ENCODE data around the gene MED13L. TPM values are rescaled to one million over a fixed set of nuclear protein-coding genes. Genes with fewer than 3 reads are reported as not detected.

MED13L gene
- total RNA-seq, 2 donors from 2014 or later, result 121 to 142 TPM

DNA sequence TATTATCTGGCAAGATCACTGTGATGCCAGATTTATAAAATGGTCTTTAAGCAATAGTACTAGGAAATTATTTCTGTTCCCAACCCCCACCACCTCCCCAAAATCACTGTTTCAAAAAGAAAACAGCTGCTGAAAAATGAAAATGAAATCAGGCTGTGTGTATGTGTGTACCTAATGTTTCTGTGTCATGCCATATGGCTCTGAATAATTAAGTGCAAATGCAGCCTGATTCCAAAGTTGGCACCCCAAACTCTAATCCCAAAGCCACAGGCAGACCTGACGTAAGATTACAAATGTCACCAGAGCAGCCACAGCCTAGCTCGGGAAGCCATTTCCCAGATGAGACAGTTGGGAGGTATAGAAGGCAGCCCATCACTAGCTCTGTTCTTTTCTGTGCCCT lies 175.5 kb downstream of the MED13L start:
- DNase-seq (ENCODE audit: low spot score) (no peak), ATAC-seq (no peak)
- H3K27ac Mint-ChIP-seq, result peak overlapping the region in 1 of 2 donors; percentile 81
- no peak overlapping the region for H3K4me3 Mint-ChIP-seq
- peaks cover 7% of the 10 kb centered on the region for H3K36me3 Mint-ChIP-seq
- peaks cover 2% of the 10 kb centered on the region for H3K9me3 Mint-ChIP-seq
- H3K4me1 Mint-ChIP-seq (ENCODE audit: low read depth in 2 of 2), result peaks cover 37 to 38% of the 10 kb centered on the region in 2 donors
- H3K27me3 Mint-ChIP-seq, result no peaks in the 10 kb centered on the region

- Mint-ChIP-seq H3K27ac (peak overlapping the region; percentile 6 to 68), H3K4me1 (ENCODE audit: low read depth in 2 of 2) (peaks cover 28 to 31% of the 10 kb centered on the region in 2 donors), H3K4me3 (no peak overlapping the region), H3K9me3 (peaks cover 2% of the 10 kb centered on the region), H3K36me3 (no peaks in the 10 kb centered on the region), H3K27me3 (no peaks in the 10 kb centered on the region)
- no peak for DNase-seq (ENCODE audit: low spot score)
- no peak for ATAC-seq
These were observed 177.7 kb downstream of the MED13L start for GRCh38 chr12:116099652-116100432.

DNA sequence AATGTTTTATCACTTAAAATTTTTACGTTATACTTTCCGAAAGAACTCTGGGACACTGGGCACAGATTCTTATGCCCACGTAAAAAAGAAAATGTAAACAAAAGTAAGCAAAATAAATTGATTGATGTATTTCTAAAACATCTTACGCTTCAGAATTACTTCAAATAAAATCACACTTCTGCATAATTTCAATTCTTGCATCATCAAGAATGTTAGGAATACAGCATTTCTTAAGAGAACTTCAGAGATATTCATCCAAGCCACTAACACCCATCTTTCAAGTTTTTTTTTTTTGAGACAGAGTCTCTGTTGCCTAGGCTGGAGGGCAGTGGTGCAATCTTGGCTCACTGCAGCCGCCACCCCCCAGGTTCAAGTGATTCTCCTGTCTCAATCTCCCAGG lies 180.6 kb downstream of the MED13L start:
- Mint-ChIP-seq H3K4me3 (no peak overlapping the region), H3K36me3 (peaks cover 5% of the 10 kb centered on the region), H3K27me3 (no peaks in the 10 kb centered on the region), H3K27ac (no peak overlapping the region), H3K4me1 (ENCODE audit: low read depth in 2 of 2) (peaks cover 26 to 35% of the 10 kb centered on the region in 2 donors), H3K9me3 (peaks cover 2% of the 10 kb centered on the region)
- DNase-seq (ENCODE audit: low spot score), result no peak
- ATAC-seq, result no peak

- DNase-seq (ENCODE audit: low spot score) (no peak), ATAC-seq (no peak)
- Mint-ChIP-seq H3K27me3 (no peaks in the 10 kb centered on the region), H3K36me3 (peaks cover 18% of the 10 kb centered on the region), H3K27ac (peak overlapping the region in 1 of 2 donors; percentile 73), H3K9me3 (peaks cover 5% of the 10 kb centered on the region), H3K4me1 (ENCODE audit: low read depth in 2 of 2) (peaks cover 28 to 42% of the 10 kb centered on the region in 2 donors), H3K4me3 (no peak overlapping the region)
These were observed 183.0 kb downstream of the MED13L start for GRCh38 chr12:116094475-116094874.

GRCh38 chr12:116093915-116094314 lies 183.6 kb downstream of the MED13L start:
- H3K27ac Mint-ChIP-seq, result peak overlapping the region in 1 of 2 donors; percentile 73
- H3K36me3 Mint-ChIP-seq, result peaks cover 18% of the 10 kb centered on the region
- H3K4me1 Mint-ChIP-seq (ENCODE audit: low read depth in 2 of 2), result peaks cover 30 to 40% of the 10 kb centered on the region in 2 donors
- peaks cover 5% of the 10 kb centered on the region for H3K9me3 Mint-ChIP-seq
- ATAC-seq (no peak), DNase-seq (ENCODE audit: low spot score) (no peak)
- H3K4me3 Mint-ChIP-seq, result no peak overlapping the region
- no peaks in the 10 kb centered on the region for H3K27me3 Mint-ChIP-seq

DNA sequence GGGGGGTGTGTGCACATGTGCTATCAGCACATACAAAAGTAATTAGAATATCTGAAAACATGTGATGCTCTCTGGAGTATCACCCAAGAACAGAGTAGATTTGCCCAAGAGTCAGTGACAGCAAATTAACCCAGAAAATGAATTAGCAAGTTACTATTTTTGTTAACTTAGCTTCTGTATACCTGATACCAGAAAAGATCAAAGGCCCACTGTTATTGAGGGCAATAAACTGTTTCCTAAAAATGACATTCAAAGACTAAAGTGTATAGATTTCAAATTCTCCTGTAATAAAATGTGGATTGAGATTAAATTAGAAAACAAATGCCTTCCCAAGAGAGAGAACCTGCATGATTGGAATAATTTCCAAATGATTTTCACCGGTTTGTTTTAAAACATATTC lies 184.7 kb downstream of the MED13L start:
- no peaks in the 10 kb centered on the region for H3K27me3 Mint-ChIP-seq
- H3K27ac Mint-ChIP-seq, result peak overlapping the region; percentile 60 to 87
- ATAC-seq (no peak), DNase-seq (ENCODE audit: low spot score) (no peak)
- peaks cover 40 to 49% of the 10 kb centered on the region in 2 donors for H3K4me1 Mint-ChIP-seq (ENCODE audit: low read depth in 2 of 2)
- H3K4me3 Mint-ChIP-seq, result no peak overlapping the region
- peaks cover 24% of the 10 kb centered on the region for H3K36me3 Mint-ChIP-seq
- H3K9me3 Mint-ChIP-seq, result peaks cover 5% of the 10 kb centered on the region

DNA sequence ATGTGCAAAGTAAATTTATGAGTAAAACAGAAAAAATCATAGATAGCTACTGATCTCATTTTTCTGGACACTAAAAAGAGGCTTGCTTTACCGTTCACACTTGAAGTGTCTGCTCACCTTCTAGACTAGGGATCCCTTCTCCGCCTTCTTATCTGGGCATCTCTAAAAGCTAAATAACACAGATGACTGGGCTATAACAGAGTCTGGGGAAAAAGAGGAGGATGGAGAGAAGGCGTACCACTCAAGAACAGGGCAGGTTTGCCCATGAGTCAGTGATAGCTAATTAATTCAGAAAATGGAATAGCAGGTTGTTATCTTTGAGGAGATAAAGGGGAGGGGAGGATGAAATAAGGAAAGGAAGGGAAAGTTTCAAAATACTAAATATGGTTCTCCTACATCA lies 185.3 kb downstream of the MED13L start:
- Mint-ChIP-seq H3K36me3 (peaks cover 24% of the 10 kb centered on the region), H3K4me1 (ENCODE audit: low read depth in 2 of 2) (peaks cover 44 to 55% of the 10 kb centered on the region in 2 donors), H3K27me3 (no peaks in the 10 kb centered on the region), H3K4me3 (no peak overlapping the region), H3K9me3 (peaks cover 5% of the 10 kb centered on the region), H3K27ac (peak overlapping the region; percentile 60 to 87)
- DNase-seq (ENCODE audit: low spot score) (no peak), ATAC-seq (no peak)

GRCh38 chr12:116091579-116091978 lies 185.9 kb downstream of the MED13L start:
- H3K9me3 Mint-ChIP-seq, result peaks cover 5% of the 10 kb centered on the region
- peaks cover 44 to 59% of the 10 kb centered on the region in 2 donors for H3K4me1 Mint-ChIP-seq (ENCODE audit: low read depth in 2 of 2)
- peak overlapping the region; percentile 60 to 87 for H3K27ac Mint-ChIP-seq
- H3K27me3 Mint-ChIP-seq, result no peaks in the 10 kb centered on the region
- peak overlapping the region; percentile 33 for H3K4me3 Mint-ChIP-seq
- no peak for DNase-seq (ENCODE audit: low spot score)
- peaks cover 24% of the 10 kb centered on the region for H3K36me3 Mint-ChIP-seq
- ATAC-seq, result no peak

GRCh38 chr12:116090516-116090915 lies 187.0 kb downstream of the MED13L start:
- DNase-seq (ENCODE audit: low spot score) (no peak), ATAC-seq (no peak)
- Mint-ChIP-seq H3K4me3 (peak overlapping the region; percentile 44), H3K36me3 (peaks cover 24% of the 10 kb centered on the region), H3K9me3 (peaks cover 7% of the 10 kb centered on the region), H3K27ac (peak overlapping the region; percentile 98 to 100), H3K27me3 (no peaks in the 10 kb centered on the region), H3K4me1 (ENCODE audit: low read depth in 2 of 2) (peaks cover 50 to 65% of the 10 kb centered on the region in 2 donors)

DNA sequence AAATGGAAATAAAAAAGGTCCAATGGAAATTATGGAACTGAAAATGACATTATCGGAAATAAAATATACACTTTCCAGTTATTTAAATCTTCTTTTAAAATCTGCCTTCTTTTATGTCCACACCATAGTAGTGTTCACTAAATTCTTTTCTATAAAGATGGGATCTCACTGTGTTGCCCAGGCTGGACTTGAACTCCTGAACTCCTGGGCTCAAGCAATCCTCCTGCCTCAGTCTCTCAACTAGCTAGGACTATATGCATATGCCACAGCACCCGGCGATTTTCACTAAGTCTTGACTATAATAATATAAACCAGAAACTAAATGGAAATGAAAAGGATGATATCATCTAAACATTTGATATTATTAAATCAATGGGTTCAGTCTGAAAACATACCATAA lies 188.4 kb downstream of the MED13L start:
- no peaks in the 10 kb centered on the region for H3K27me3 Mint-ChIP-seq
- peaks cover 53 to 74% of the 10 kb centered on the region in 2 donors for H3K4me1 Mint-ChIP-seq (ENCODE audit: low read depth in 2 of 2)
- H3K9me3 Mint-ChIP-seq, result peaks cover 7% of the 10 kb centered on the region
- DNase-seq (ENCODE audit: low spot score) (no peak), ATAC-seq (no peak)
- H3K36me3 Mint-ChIP-seq, result peaks cover 24% of the 10 kb centered on the region
- peak overlapping the region; percentile 87 for H3K4me3 Mint-ChIP-seq
- peak overlapping the region; percentile 98 to 100 for H3K27ac Mint-ChIP-seq

GRCh38 chr12:116087962-116088361 lies 189.5 kb downstream of the MED13L start:
- peak overlapping the region; percentile 98 to 100 for H3K27ac Mint-ChIP-seq
- peak overlapping the region; percentile 87 for H3K4me3 Mint-ChIP-seq
- H3K27me3 Mint-ChIP-seq, result no peaks in the 10 kb centered on the region
- ATAC-seq (peak; percentile 87 to 92), DNase-seq (ENCODE audit: low spot score) (peak; percentile 72)
- H3K9me3 Mint-ChIP-seq, result peaks cover 7% of the 10 kb centered on the region
- H3K36me3 Mint-ChIP-seq, result peaks cover 24% of the 10 kb centered on the region
- peaks cover 54 to 74% of the 10 kb centered on the region in 2 donors for H3K4me1 Mint-ChIP-seq (ENCODE audit: low read depth in 2 of 2)

GRCh38 chr12:116087399-116087798 lies 190.1 kb downstream of the MED13L start:
- DNase-seq (ENCODE audit: low spot score), result peak; percentile 72
- Mint-ChIP-seq H3K27ac (peak overlapping the region; percentile 98 to 100), H3K4me3 (peak overlapping the region; percentile 87), H3K36me3 (peaks cover 24% of the 10 kb centered on the region), H3K9me3 (peaks cover 7% of the 10 kb centered on the region), H3K4me1 (ENCODE audit: low read depth in 2 of 2) (peaks cover 54 to 71% of the 10 kb centered on the region in 2 donors), H3K27me3 (no peaks in the 10 kb centered on the region)
- peak; percentile 89 to 94 for ATAC-seq

- no peak overlapping the region for H3K27ac Mint-ChIP-seq
- H3K36me3 Mint-ChIP-seq, result no peaks in the 10 kb centered on the region
- H3K4me1 Mint-ChIP-seq (ENCODE audit: low read depth in 2 of 2), result peaks cover 34 to 35% of the 10 kb centered on the region in 2 donors
- H3K4me3 Mint-ChIP-seq, result no peak overlapping the region
- ATAC-seq (peak in 1 of 2 donors; percentile 36), DNase-seq (ENCODE audit: low spot score) (no peak)
- H3K9me3 Mint-ChIP-seq, result no peaks in the 10 kb centered on the region
- no peaks in the 10 kb centered on the region for H3K27me3 Mint-ChIP-seq
These were observed 197.1 kb downstream of the MED13L start for GRCh38 chr12:116080415-116080814.

DNA sequence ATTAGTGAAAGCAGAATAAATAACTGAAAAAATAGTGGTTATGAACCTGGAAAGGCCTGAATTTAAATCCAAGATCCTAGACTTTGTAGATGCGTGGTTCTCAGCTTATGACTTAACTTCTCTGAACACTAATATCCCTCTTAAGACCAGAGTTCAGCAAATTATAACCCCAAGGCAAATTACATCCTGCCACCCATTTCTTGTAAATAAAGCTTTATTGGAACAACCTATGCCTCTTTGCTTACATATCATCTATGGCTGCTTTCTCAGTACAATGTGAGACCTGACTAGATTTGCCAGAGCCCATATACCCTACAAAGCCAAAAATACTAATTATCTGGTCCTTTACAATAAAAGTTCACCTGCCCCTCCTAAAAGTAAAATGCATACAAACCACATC lies 199.1 kb downstream of the MED13L start:
- no peak overlapping the region for H3K4me3 Mint-ChIP-seq
- H3K9me3 Mint-ChIP-seq, result no peaks in the 10 kb centered on the region
- no peaks in the 10 kb centered on the region for H3K27me3 Mint-ChIP-seq
- ATAC-seq (no peak), DNase-seq (ENCODE audit: low spot score) (no peak)
- H3K27ac Mint-ChIP-seq, result no peak overlapping the region
- peaks cover 28 to 37% of the 10 kb centered on the region in 2 donors for H3K4me1 Mint-ChIP-seq (ENCODE audit: low read depth in 2 of 2)
- H3K36me3 Mint-ChIP-seq, result no peaks in the 10 kb centered on the region

Measured in natural killer cell treated with Interleukin-12 subunit alpha and Interleukin-12 subunit beta and Interleukin-15 and Interleukin-18, amount 100 ng/mL, for 72 hours (primary cell).